A673 (cell line): ENCODE results near the gene C16orf96.

ENCODE experiments used
- EZH2 ChIP-seq: fragments of 200-600 bp; sonication (generic); IDR thresholded peaks from 2 replicates; pipeline ENCODE4 v1.6.1; 2017; ENCODE audit warnings: borderline replicate concordance, low read depth, mild to moderate bottlenecking, mixed read lengths, antibody characterized with exemption, low read length; ENCODE audit not compliant: poor library complexity, severe bottlenecking
- TF ChIP-seq, protein P1 (sequence below): fragments of 300-800, 200-600 bp; sonication (generic); conservative IDR thresholded peaks from 2 replicates; pipeline ENCODE4 v1.5.1; 2017; ENCODE audit warnings: low read depth, mild to moderate bottlenecking, antibody characterized with exemption, low read length, moderate library complexity, mixed read lengths

DNA sequence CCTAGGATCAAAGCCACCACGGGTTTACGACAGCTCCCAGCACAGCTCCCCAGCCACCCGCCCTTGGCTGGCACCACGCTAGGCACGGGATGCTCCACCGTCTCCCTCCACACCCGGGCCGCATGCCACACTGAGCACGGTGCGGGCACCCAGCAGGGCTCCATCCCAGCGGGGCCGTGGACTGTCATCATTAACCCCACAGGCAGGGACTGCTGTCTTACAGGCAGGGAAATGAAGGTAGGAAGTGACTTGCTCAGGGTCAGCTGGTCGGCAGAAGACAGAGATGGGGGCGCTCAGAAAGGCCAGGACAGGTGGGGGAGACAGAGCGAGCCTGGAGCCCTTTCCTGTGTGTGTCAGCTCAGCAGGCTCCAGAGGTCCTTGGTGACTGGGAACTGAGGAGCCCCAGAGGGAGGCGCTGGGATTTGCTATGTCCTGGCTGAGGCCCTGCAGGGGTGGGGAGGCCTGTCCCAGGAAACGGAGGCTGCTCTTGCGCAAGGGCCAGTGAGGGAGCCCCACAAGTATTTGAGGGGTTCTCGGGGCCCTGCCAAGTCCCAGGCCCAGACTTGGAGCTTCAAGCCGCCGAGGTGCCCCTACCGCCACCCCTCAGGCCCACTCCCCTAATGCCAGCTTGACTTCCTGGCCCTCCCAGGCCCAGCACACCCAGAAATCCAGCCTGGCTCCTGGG lies 55.3 kb downstream of the C16orf96 start:
- no peak for TF ChIP-seq EZH2
- TF ChIP-seq, protein P1, sequence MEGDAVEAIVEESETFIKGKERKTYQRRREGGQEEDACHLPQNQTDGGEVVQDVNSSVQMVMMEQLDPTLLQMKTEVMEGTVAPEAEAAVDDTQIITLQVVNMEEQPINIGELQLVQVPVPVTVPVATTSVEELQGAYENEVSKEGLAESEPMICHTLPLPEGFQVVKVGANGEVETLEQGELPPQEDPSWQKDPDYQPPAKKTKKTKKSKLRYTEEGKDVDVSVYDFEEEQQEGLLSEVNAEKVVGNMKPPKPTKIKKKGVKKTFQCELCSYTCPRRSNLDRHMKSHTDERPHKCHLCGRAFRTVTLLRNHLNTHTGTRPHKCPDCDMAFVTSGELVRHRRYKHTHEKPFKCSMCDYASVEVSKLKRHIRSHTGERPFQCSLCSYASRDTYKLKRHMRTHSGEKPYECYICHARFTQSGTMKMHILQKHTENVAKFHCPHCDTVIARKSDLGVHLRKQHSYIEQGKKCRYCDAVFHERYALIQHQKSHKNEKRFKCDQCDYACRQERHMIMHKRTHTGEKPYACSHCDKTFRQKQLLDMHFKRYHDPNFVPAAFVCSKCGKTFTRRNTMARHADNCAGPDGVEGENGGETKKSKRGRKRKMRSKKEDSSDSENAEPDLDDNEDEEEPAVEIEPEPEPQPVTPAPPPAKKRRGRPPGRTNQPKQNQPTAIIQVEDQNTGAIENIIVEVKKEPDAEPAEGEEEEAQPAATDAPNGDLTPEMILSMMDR = no peak
